Measurements from ENCODE around the gene HOXB5. TPM values are rescaled to one million over a fixed set of nuclear protein-coding genes. Genes with fewer than 3 reads are reported as not detected.

The HOXB5 gene
- total and polyA plus RNA-seq, 11 donors = 0.04 to 1.0 (median 0.17) TPM; not detected in 6

- Histone ChIP-seq H3K4me1 (peaks cover 0 to 10% (median 2%) of the 10 kb centered on the region in 12 donors), H3K27me3 (peaks cover 79 to 100% (median 98%) of the 10 kb centered on the region in 9 donors), H3K27ac (peak within 1 kb of the TSS in 1 of 12 donors; percentile 50), H3K9me3 (peaks cover 0 to 3% (median 0%) of the 10 kb centered on the region in 12 donors), H3K36me3 (no peaks in the 10 kb centered on the region), H3K4me3 (peak within 1 kb of the TSS in 1 of 12 donors; percentile 12)
- no peak for DNase-seq
- WGBS, 4 donors = 11 to 14% (median 13%) methylated on average over 16 of the region's 16 CpGs
- no peak for ATAC-seq
- no peak for TF ChIP-seq POLR2A (IDR thresholded peaks at IDR 0.05)
- no peak for TF ChIP-seq CTCF (IDR thresholded peaks at IDR 0.05)
- intact Hi-C loops (cut with DNase I) = no loop called here
These were observed 11.3 kb upstream of the HOXB5 start, which contains the start of gene HOXB6 for GRCh38 chr17:48604770-48605329. Gene HOXB6, minus strand, starts transcription at chr17:48604986. Its CDS starts 6,836 bp downstream, at chr17:48598150.

GRCh38 chr17:48603959-48604769 is 10.6 kb upstream of the HOXB5 start:
- Histone ChIP-seq H3K4me1 (peaks cover 0 to 9% (median 2%) of the 10 kb centered on the region in 12 donors), H3K27ac (peak overlapping the region in 1 of 12 donors; percentile 50), H3K9me3 (peaks cover 0 to 3% (median 0%) of the 10 kb centered on the region in 12 donors), H3K36me3 (no peaks in the 10 kb centered on the region), H3K27me3 (peaks cover 84 to 100% (median 98%) of the 10 kb centered on the region in 9 donors), H3K4me3 (peak overlapping the region in 1 of 12 donors; percentile 12)
- intact Hi-C loops (cut with DNase I) = no loop called here
- DNase-seq = no peak
- no peak for ATAC-seq
- WGBS, 4 donors = 4 to 7% (median 5%) methylated on average over 21 of the region's 21 CpGs
- TF ChIP-seq CTCF (IDR thresholded peaks at IDR 0.05) (no peak), POLR2A (IDR thresholded peaks at IDR 0.05) (no peak)

GRCh38 chr17:48601539-48602425 is 8.2 kb upstream of the HOXB5 start:
- Histone ChIP-seq H3K9me3 (peaks cover 0 to 3% (median 0%) of the 10 kb centered on the region in 12 donors), H3K36me3 (no peaks in the 10 kb centered on the region), H3K4me1 (peaks cover 0 to 26% (median 10%) of the 10 kb centered on the region in 12 donors), H3K27me3 (peaks cover 80 to 100% (median 98%) of the 10 kb centered on the region in 9 donors), H3K4me3 (no peak overlapping the region), H3K27ac (no peak overlapping the region)
- WGBS, 4 donors = 9 to 14% (median 10%) methylated on average over 29 to 35 of the region's 35 CpGs
- intact Hi-C loops (cut with DNase I) = no loop called here
- no peak for DNase-seq
- no peak for ATAC-seq
- no peak for TF ChIP-seq POLR2A (IDR thresholded peaks at IDR 0.05)
- TF ChIP-seq CTCF (IDR thresholded peaks at IDR 0.05) = no peak
